Right cardiac atrium (tissue), 5 donors: ENCODE data around the gene ZNF548. TPM values are rescaled to one million over a fixed set of nuclear protein-coding genes. Genes with fewer than 3 reads are reported as not detected.
A peak's percentile ranks its signal among the peaks of the same experiment; 100 is the strongest.

Experiments used
- ATAC-seq, 2 donors: fragments of 200-7000 bp; cut with Tn5 transposase; one replicate each; pipeline versions ENCODE4 v1.8.0 to v1.9.1; 2020; ENCODE audit warnings: moderate library complexity in 2 of 2, mild to moderate bottlenecking in 1 of 2
- DNase-seq, 3 donors: peaks; one replicate each; pipeline ENCODE4 v3.0.0-alpha.2; 2020
- H3K27ac ChIP-seq: one replicate; pipeline ENCODE4 v1.5.1; 2013; ENCODE audit warnings: mild to moderate bottlenecking, low read length, control low read depth, moderate library complexity
- H3K27me3 ChIP-seq: one replicate; pipeline ENCODE4 v1.6.1; 2013; ENCODE audit not compliant: control insufficient read depth, insufficient read depth
- H3K4me1 ChIP-seq: one replicate; pipeline ENCODE4 v1.6.1; 2013; ENCODE audit warnings: low read length; ENCODE audit not compliant: control insufficient read depth, insufficient read depth
- H3K4me3 ChIP-seq: one replicate; pipeline ENCODE4 v1.5.1; 2013; ENCODE audit warnings: low read length, control low read depth
- H3K9me3 ChIP-seq: one replicate; pipeline ENCODE4 v1.6.1; 2013; ENCODE audit warnings: low read length; ENCODE audit not compliant: control insufficient read depth
- WGBS: extraction: QIAGEN DNeasy Blood & Tissue Kit; methylation state at CpG from one replicate; pipeline ENCODE4 v1.1.7; 2013; 5-methylcytosine and 5-hydroxymethylcytosine counted together
- intact Hi-C, 4 donors: fragments of 100-400 bp; cut with DNase I; formaldehyde crosslinking; loops; one replicate each; pipeline versions ENCODE4 v1.11.0 to v1.14.0; 2022 to 2023
- polyA plus RNA-seq: library from polyadenylated mRNA; stranded (reverse); fragments of 200-250 nt; gene quantifications from one replicate; pipeline ENCODE4 v1.2.3, GENCODE V29; 2013
- total RNA-seq, 4 donors: library from RNA; stranded (reverse); fragmentation: NEBNext Ultra II Directional; extraction: Animal tissue kit (Norgen Biotek cat#: 25700); gene quantifications; one replicate each; pipeline ENCODE4 v1.2.1, GENCODE V29; 2021
- donor health status: healthy with polysubstance abuse.
- donor health status: DM: no; HTN: yes; CAD: no.
- donor health status: DM: no; HTN: no; CAD: no.
- donor health status: DM: no; HTN: yes; CAD: no; lungs with severe emphysema.
- donor health status: DM: yes; HTN: yes; CAD: no.

Gene ZNF548
- total and polyA plus RNA-seq, 5 donors = 10.7 to 20.1 (median 15.1) TPM

DNA sequence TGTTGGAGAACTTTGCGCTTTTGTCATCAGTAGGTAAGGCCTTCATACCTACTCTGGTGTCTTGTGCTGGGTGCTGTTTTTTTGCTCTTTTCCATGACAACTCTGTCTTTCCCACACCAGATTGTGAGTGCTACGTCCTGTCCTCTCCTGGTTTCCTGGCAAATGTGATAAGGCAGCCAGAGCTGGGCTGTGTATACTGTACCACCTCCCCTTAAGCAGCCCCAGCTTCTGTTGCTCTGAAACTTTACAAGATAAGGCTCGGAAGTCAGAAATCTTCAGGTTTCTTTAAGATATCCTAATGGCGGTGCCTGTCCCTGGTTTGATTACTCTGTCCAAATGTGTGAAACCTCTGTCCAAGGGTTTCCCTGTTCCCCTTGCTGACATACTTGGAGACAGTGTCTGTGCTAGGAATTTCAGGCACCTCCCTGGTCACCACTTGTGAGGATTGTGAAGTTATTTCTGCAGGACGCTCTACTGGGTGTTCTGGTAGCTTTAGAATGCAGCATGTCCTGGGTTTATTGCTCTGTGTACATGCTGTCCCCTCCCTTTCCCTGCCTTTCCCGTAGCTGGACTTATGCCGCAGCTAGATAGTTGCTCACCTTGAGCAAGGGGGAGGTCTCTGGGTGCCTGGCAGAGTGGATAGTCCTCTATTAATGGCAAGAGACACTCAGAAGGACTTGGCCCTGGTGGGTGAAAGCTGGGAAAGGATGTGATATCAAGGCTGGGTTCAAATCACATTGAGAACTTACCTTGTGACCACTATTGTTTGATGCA is 52.5 kb downstream of the ZNF548 start:
- Histone ChIP-seq H3K27ac (no peak overlapping the region), H3K4me1 (no peaks in the 10 kb centered on the region), H3K9me3 (no peaks in the 10 kb centered on the region), H3K4me3 (no peak overlapping the region), H3K27me3 (no peaks in the 10 kb centered on the region)
- peak in 1 of 2 donors; percentile 59 for ATAC-seq
- WGBS = 62% methylated on average over 7 of the region's 7 CpGs
- no peak for DNase-seq
- intact Hi-C loops = no loop called here

DNA sequence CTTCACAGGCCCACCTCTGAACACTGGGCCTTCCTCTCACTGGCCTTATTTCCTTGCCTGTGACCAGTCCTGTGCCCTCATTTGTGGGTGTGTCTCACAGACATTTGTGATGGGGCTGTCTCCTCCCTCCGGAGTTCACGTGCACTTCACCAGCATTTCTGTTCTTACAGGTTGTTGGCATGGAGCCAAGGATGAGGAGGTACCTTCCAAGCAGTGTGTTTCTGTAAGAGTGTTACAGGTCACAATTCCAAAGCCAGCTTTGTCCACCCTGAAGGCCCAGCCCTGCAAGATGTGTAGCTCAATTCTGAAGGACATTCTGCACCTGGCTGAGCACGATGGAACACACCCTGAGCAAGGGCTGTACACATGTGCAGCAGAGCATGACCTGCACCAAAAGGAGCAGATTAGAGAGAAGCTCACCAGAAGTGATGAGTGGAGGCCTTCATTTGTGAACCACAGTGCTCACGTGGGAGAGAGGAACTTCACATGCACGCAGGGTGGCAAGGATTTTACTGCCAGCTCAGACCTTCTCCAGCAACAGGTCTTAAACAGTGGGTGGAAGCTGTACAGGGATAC is 53.6 kb downstream of the ZNF548 start:
- Histone ChIP-seq H3K9me3 (no peaks in the 10 kb centered on the region), H3K4me3 (no peak overlapping the region), H3K27ac (no peak overlapping the region), H3K27me3 (no peaks in the 10 kb centered on the region), H3K4me1 (no peaks in the 10 kb centered on the region)
- intact Hi-C loops = no loop called here
- no peak for ATAC-seq
- DNase-seq = no peak
- 71% methylated on average over 5 of the region's 5 CpGs for WGBS

DNA sequence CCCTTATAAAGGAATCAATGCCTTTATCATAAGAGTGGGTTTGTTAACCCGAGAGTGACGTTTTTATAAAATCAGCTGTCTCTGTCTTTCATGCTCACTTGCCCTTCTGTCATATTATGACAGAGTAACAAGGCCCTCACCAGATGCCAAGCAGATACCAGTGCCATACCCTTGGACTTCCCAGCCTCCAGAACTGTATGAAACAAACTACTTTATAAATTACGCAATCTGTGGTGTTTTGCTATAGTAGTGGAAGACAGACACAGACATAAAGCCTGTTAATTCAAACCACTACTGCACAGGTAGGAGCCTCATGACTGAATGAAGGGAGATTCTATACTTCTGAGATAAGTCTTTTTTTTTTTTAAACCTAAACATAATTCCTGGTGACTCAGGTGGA is 62.7 kb downstream of the ZNF548 start:
- Histone ChIP-seq H3K9me3 (no peaks in the 10 kb centered on the region), H3K4me1 (no peaks in the 10 kb centered on the region), H3K27me3 (no peaks in the 10 kb centered on the region), H3K4me3 (no peak overlapping the region), H3K27ac (no peak overlapping the region)
- intact Hi-C loops = no loop called here
- DNase-seq = no peak
- ATAC-seq = no peak
- 95% methylated on average over 3 of the region's 3 CpGs for WGBS

Other genes with a start within 250 kb of the ZNF548 start
- not detected for gene ZIM3, start 244.7 kb upstream of the ZNF548 start, total RNA-seq
- not detected for gene ZIM3, start 244.7 kb upstream of the ZNF548 start, polyA plus RNA-seq
- not detected for gene DUXA, start 222.4 kb upstream of the ZNF548 start, total RNA-seq
- gene DUXA, start 222.4 kb upstream of the ZNF548 start, polyA plus RNA-seq = not detected
- 10 to 100 TPM; 16.9 to 26.8 (median 18.7) TPM for gene ZNF264, start 198.4 kb upstream of the ZNF548 start, total RNA-seq
- 4.4 TPM for gene ZNF264, start 198.4 kb upstream of the ZNF548 start, polyA plus RNA-seq
- 1 to 10 TPM; 1.5 to 2.0 (median 1.6) TPM for gene AURKC, start 158.8 kb upstream of the ZNF548 start, total RNA-seq
- 1.2 TPM for gene AURKC, start 158.8 kb upstream of the ZNF548 start, polyA plus RNA-seq
- gene ZNF805, start 149.2 kb upstream of the ZNF548 start, total RNA-seq = 10 to 100 TPM in 2 of 4 donors, 1 to 10 TPM in 2; 9.3 to 14.6 (median 10.0) TPM
- 1.3 TPM for gene ZNF805, start 149.2 kb upstream of the ZNF548 start, polyA plus RNA-seq
- gene ZNF460, start 109.4 kb upstream of the ZNF548 start, total RNA-seq = 10 to 100 TPM; 30.6 to 46.5 (median 36.1) TPM
- gene ZNF460, start 109.4 kb upstream of the ZNF548 start, polyA plus RNA-seq = 3.5 TPM
- gene ZNF543, start 69.4 kb upstream of the ZNF548 start, total RNA-seq = 1 to 10 TPM; 5.8 to 7.6 (median 6.6) TPM
- 2.1 TPM for gene ZNF543, start 69.4 kb upstream of the ZNF548 start, polyA plus RNA-seq
- gene ZNF304, start 38.6 kb upstream of the ZNF548 start, total RNA-seq = 10 to 100 TPM in 3 of 4 donors, 1 to 10 TPM in 1; 8.5 to 12.6 (median 11.2) TPM
- gene ZNF304, start 38.6 kb upstream of the ZNF548 start, polyA plus RNA-seq = 3.9 TPM
- 10 to 100 TPM; 10.8 to 14.5 (median 11.7) TPM for gene TRAPPC2B, start 26.3 kb upstream of the ZNF548 start, total RNA-seq
- 38.6 TPM for gene TRAPPC2B, start 26.3 kb upstream of the ZNF548 start, polyA plus RNA-seq
- 1 to 10 TPM; 3.0 to 5.6 (median 4.6) TPM for gene ZNF547, start 26.3 kb upstream of the ZNF548 start, total RNA-seq
- 2.7 TPM for gene ZNF547, start 26.3 kb upstream of the ZNF548 start, polyA plus RNA-seq
- 10 to 100 TPM in 3 of 4 donors, 1 to 10 TPM in 1; 8.7 to 12.1 (median 10.8) TPM for gene ZNF17, start 21.3 kb downstream of the ZNF548 start, total RNA-seq
- gene ZNF17, start 21.3 kb downstream of the ZNF548 start, polyA plus RNA-seq = 3.6 TPM
- gene ZNF749, start 45.5 kb downstream of the ZNF548 start, total RNA-seq = 1 to 10 TPM; 2.5 to 5.4 (median 3.3) TPM
- gene ZNF749, start 45.5 kb downstream of the ZNF548 start, polyA plus RNA-seq = 1.9 TPM
- gene VN1R1, start 67.3 kb downstream of the ZNF548 start, total RNA-seq = 1 to 10 TPM; 3.3 to 4.3 (median 3.4) TPM
- 2.3 TPM for gene VN1R1, start 67.3 kb downstream of the ZNF548 start, polyA plus RNA-seq
- gene ZNF772, start 87.7 kb downstream of the ZNF548 start, total RNA-seq = 10 to 100 TPM; 19.7 to 23.5 (median 21.1) TPM
- 5.3 TPM for gene ZNF772, start 87.7 kb downstream of the ZNF548 start, polyA plus RNA-seq
- gene ZNF419, start 97.9 kb downstream of the ZNF548 start, total RNA-seq = 10 to 100 TPM in 1 of 4 donors, 1 to 10 TPM in 3; 8.2 to 10.2 (median 8.9) TPM
- 6.7 TPM for gene ZNF419, start 97.9 kb downstream of the ZNF548 start, polyA plus RNA-seq
- 1 to 10 TPM; 5.7 to 7.6 (median 6.9) TPM for gene ZNF773, start 110.1 kb downstream of the ZNF548 start, total RNA-seq
- 3.8 TPM for gene ZNF773, start 110.1 kb downstream of the ZNF548 start, polyA plus RNA-seq
- 1 to 10 TPM; 4.4 to 4.8 (median 4.5) TPM for gene ZNF549, start 137.5 kb downstream of the ZNF548 start, total RNA-seq
- gene ZNF549, start 137.5 kb downstream of the ZNF548 start, polyA plus RNA-seq = 2.0 TPM
- gene ZNF550, start 170.0 kb downstream of the ZNF548 start, total RNA-seq = 1 to 10 TPM; 6.7 to 9.5 (median 7.9) TPM
- 3.1 TPM for gene ZNF550, start 170.0 kb downstream of the ZNF548 start, polyA plus RNA-seq
- 1 to 10 TPM; 4.7 to 5.9 (median 4.8) TPM for gene ZNF416, start 189.1 kb downstream of the ZNF548 start, total RNA-seq
- gene ZNF416, start 189.1 kb downstream of the ZNF548 start, polyA plus RNA-seq = 2.4 TPM
- gene ZIK1, start 194.3 kb downstream of the ZNF548 start, total RNA-seq = 1 to 10 TPM; 5.0 to 6.3 (median 5.5) TPM
- gene ZIK1, start 194.3 kb downstream of the ZNF548 start, polyA plus RNA-seq = 2.0 TPM
- 1 to 10 TPM; 3.7 to 5.9 (median 5.0) TPM for gene ZNF530, start 210.0 kb downstream of the ZNF548 start, total RNA-seq
- 8.4 TPM for gene ZNF530, start 210.0 kb downstream of the ZNF548 start, polyA plus RNA-seq
- 10 to 100 TPM; 15.1 to 20.1 (median 17.3) TPM for gene ZNF134, start 224.4 kb downstream of the ZNF548 start, total RNA-seq
- 5.5 TPM for gene ZNF134, start 224.4 kb downstream of the ZNF548 start, polyA plus RNA-seq
- 10 to 100 TPM; 11.9 to 15.0 (median 13.6) TPM for gene ZNF211, start 243.3 kb downstream of the ZNF548 start, total RNA-seq
- 8.0 TPM for gene ZNF211, start 243.3 kb downstream of the ZNF548 start, polyA plus RNA-seq